MM.1S (cell line): Measurements from ENCODE around the gene PHF12.

ENCODE experiments used
- EZH2 ChIP-seq: fragments of 300-600 bp; sonication (generic); optimal IDR thresholded peaks from 2 replicates; pipeline ENCODE3; 2017; ENCODE audit warnings: low read depth, mild to moderate bottlenecking, antibody characterized with exemption, low read length, mixed read lengths
- TF ChIP-seq, protein P1 (sequence below): fragments of 300-600 bp; sonication (generic); IDR thresholded peaks from 2 replicates; pipeline ENCODE4 v1.5.1; 2016; ENCODE audit warnings: antibody characterized with exemption, low read length, mixed read lengths

DNA sequence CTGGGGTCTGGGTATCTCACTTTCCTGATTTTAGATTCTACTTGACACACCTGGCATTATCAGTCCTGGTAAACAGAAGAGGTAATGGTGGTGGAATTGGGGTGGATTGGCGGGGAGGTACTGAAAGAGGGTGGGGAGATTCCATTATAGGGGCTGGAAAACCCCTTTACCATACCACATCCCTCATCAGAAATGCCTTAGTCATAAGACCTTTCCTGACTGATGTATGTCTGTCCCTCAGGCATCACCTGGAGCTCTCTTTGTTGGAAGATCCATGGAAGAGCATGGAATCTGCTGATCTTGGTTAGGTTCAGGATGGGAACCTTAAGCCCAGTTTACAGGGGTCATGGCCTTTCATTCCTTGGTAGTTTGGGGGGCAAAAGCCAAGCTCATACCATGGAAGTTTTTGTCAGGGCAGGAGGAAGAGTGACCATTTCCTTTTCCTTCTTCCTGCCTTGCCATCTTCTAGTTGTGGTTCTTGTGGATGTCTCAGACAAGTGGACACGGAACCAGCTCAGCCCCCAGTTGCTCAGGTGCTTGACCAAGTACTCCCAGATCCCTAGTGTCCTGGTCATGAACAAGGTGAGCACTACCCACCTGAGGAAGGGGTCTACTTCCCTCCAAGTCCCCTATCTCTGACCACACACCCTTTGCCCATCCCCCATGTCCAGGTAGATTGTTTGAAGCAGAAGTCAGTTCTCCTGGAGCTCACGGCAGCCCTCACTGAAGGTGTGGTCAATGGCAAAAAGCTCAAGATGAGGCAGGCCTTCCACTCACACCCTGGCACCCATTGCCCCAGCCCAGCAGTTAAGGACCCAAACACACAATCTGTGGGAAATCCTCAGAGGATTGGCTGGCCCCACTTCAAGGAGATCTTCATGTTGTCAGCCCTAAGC, 93.2 kb downstream of the PHF12 start:
- TF ChIP-seq, protein P1, sequence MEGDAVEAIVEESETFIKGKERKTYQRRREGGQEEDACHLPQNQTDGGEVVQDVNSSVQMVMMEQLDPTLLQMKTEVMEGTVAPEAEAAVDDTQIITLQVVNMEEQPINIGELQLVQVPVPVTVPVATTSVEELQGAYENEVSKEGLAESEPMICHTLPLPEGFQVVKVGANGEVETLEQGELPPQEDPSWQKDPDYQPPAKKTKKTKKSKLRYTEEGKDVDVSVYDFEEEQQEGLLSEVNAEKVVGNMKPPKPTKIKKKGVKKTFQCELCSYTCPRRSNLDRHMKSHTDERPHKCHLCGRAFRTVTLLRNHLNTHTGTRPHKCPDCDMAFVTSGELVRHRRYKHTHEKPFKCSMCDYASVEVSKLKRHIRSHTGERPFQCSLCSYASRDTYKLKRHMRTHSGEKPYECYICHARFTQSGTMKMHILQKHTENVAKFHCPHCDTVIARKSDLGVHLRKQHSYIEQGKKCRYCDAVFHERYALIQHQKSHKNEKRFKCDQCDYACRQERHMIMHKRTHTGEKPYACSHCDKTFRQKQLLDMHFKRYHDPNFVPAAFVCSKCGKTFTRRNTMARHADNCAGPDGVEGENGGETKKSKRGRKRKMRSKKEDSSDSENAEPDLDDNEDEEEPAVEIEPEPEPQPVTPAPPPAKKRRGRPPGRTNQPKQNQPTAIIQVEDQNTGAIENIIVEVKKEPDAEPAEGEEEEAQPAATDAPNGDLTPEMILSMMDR, result no peak
- TF ChIP-seq EZH2, result no peak
